T-helper 17 cell (primary cell): Measurements from ENCODE around the gene GLIS1. TPM values are rescaled to one million over a fixed set of nuclear protein-coding genes. Genes with fewer than 3 reads are reported as not detected.
A peak's percentile ranks its signal among the peaks of the same experiment; 100 is the strongest.

Experiments used
- ATAC-seq: fragments of 150-1000 bp; cut with Tn5 transposase; 2 replicates; pipeline ENCODE4 v1.10.0; 2021; ENCODE audit warnings: mild to moderate bottlenecking, moderate library complexity
- DNase-seq, 3 donors: peaks; one replicate each; pipeline versions ENCODE4 v3.0.0 to v3.0.0-alpha.2; 2020 to 2021
- H3K9me3 ChIP-seq: one replicate; pipeline ENCODE4 v1.7.0; 2013; ENCODE audit warnings: low read length, mild to moderate bottlenecking; ENCODE audit not compliant: control insufficient read depth, poor library complexity, severe bottlenecking
- H3K27ac Mint-ChIP-seq: one replicate; pipeline ENCODE4 v1.8.0; 2022; ENCODE audit warnings: mild to moderate bottlenecking, moderate library complexity, mixed read lengths
- H3K27me3 Mint-ChIP-seq: one replicate; pipeline ENCODE4 v1.8.0; 2022; ENCODE audit warnings: mixed read lengths
- H3K36me3 Mint-ChIP-seq: one replicate; pipeline ENCODE4 v1.8.0; 2022; ENCODE audit warnings: low read depth, mixed read lengths
- H3K4me1 Mint-ChIP-seq: one replicate; pipeline ENCODE4 v1.8.0; 2022; ENCODE audit warnings: mild to moderate bottlenecking, mixed read lengths
- H3K4me3 Mint-ChIP-seq: one replicate; pipeline ENCODE4 v1.8.0; 2022; ENCODE audit warnings: mild to moderate bottlenecking, moderate library complexity, mixed read lengths
- total RNA-seq, 4 donors: library from RNA in 2 of 4; stranded (reverse) in 2 of 4; gene quantifications; one replicate each; pipeline ENCODE4 v1.2.3 and lab custom pipeline; 2022 to 2026

Gene GLIS1
- total RNA-seq, 2 donors from 2014 or later = not detected

GRCh38 chr1:53619367-53620060 is 119.5 kb downstream of the GLIS1 start:
- peaks cover 6% of the 10 kb centered on the region for H3K27me3 Mint-ChIP-seq
- no peak for ATAC-seq
- H3K36me3 Mint-ChIP-seq = no peaks in the 10 kb centered on the region
- no peak overlapping the region for H3K4me3 Mint-ChIP-seq
- no peaks in the 10 kb centered on the region for H3K4me1 Mint-ChIP-seq
- no peaks in the 10 kb centered on the region for H3K9me3 ChIP-seq
- H3K27ac Mint-ChIP-seq = no peak overlapping the region
- no peak for DNase-seq

DNA sequence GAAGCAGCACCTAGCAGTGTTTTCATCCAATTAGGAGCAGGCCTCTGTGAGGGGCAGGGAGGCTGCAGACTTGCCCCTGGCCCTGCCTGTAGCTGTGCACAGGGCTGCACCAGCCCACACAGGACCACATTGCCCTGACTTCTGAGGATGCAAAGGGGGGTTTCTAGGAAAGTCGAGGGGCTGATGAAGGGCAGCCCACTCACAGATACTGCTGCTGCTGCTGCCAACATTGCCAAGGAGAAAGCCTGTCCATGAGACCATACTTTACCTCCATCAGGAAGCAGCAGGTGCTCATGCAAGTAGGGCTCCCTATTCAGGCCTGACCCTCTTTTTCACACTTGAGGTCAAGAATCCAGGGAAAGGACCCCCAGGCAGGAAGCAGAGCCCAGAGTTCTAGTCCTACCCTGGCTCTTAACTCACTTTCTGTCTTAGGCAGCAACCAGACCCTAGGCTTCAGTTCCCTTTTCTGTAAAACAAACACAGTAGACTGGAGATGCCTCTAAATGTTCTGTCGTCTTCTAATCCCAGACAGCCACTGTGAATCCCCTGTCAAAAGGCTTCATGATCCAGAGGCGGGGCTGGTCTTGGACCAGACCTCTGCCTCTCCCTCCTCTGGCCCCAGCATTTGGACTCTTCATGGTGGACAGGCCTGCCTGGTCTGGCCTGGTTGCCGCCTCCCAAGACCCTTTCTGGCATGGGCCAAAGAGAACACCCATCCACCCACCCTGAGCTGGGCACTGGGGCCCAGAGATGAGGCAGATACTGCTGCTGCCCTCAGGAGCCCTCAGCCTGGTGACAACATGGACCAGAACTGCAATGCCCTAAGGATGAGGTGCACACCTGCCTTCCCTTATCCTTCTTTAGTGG is 120.2 kb downstream of the GLIS1 start:
- DNase-seq = no peak

DNA sequence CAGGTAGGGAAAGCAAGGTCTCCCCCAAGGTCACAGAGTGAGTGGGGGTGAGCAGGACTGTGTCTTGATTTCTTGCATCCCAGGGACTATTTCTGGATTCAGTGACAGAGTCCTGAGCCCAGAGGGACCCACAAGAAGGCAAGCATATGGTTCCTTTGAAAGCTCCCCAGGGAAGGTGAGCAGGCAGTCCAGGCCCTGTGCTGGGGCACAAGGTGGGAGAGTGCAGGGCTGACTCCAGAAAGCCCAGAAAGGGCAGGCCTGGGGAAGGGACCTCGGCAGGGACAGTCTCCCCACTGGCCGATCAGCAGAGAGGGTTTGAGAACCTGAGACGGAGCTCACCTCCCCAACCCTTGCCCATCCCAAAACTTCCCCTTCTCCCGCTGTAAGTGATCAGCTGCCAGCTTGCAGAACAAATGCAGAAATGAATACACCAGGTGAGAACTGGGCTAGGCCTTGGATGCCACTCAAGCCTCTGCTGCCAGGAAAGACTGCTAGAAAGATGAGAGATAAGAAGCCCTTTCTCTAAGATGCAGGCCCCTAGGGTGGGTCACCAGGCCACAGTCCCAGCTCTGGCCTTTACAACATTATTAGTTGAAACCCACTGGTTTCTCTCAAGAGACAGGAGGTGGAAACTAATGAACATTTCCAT is 121.0 kb downstream of the GLIS1 start:
- DNase-seq (no peak), ATAC-seq (no peak)
- Mint-ChIP-seq H3K4me3 (no peak overlapping the region), H3K36me3 (no peaks in the 10 kb centered on the region), H3K27ac (no peak overlapping the region), H3K27me3 (peaks cover 6% of the 10 kb centered on the region), H3K4me1 (no peaks in the 10 kb centered on the region)
- H3K9me3 ChIP-seq = no peaks in the 10 kb centered on the region

More for the DNA sequence above, 120.2 kb downstream of the GLIS1 start:
- Mint-ChIP-seq H3K4me3 (no peak overlapping the region), H3K4me1 (no peaks in the 10 kb centered on the region), H3K27me3 (peaks cover 6% of the 10 kb centered on the region), H3K36me3 (no peaks in the 10 kb centered on the region), H3K27ac (no peak overlapping the region)
- H3K9me3 ChIP-seq = no peaks in the 10 kb centered on the region
- ATAC-seq = no peak

DNA sequence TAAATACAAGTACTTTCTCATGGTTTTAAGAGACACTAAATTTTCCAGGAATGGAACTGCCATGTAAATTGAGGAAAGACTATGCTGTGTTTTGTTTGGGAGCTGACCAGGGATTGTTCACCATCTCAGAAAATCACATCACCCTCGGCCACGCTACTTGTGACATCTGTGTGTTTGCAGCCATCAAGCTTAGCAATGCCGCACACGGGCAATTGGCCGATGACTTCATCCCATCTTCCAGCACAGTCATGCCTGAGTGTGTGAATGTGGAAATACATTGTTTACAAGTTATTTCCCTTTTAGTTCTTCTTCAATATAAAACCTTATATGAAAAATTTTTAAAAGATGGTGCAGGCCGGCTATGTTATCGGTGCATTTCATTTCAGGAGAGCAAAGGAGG is 121.6 kb downstream of the GLIS1 start:
- no peak overlapping the region for H3K4me3 Mint-ChIP-seq
- H3K36me3 Mint-ChIP-seq = no peaks in the 10 kb centered on the region
- no peaks in the 10 kb centered on the region for H3K9me3 ChIP-seq
- DNase-seq (no peak), ATAC-seq (no peak)
- H3K27me3 Mint-ChIP-seq = peaks cover 5% of the 10 kb centered on the region
- no peaks in the 10 kb centered on the region for H3K4me1 Mint-ChIP-seq
- no peak overlapping the region for H3K27ac Mint-ChIP-seq

DNA sequence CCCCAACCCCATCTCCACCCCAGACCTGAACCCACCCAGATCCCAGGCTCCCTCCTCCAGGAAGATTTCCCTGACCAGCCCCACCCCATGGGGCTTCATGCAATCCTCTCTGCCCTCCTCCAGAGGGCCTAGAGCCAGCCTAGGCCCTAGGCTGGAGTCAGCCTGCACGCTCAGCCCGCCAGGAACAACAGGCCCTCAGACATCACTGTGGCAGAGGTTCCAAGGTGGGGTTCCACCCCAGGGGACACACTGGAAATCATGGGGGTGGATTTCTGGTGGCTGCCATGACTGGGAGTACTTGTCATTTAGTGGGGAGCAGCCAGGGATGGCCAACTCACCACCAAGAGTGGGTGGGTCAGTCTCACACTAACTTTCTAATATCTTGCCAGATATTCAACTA is 122.0 kb downstream of the GLIS1 start:
- Mint-ChIP-seq H3K27me3 (peaks cover under 1% of the 10 kb centered on the region), H3K36me3 (no peaks in the 10 kb centered on the region), H3K4me1 (no peaks in the 10 kb centered on the region), H3K27ac (no peak overlapping the region), H3K4me3 (no peak overlapping the region)
- H3K9me3 ChIP-seq = no peaks in the 10 kb centered on the region
- DNase-seq (no peak), ATAC-seq (no peak)

DNA sequence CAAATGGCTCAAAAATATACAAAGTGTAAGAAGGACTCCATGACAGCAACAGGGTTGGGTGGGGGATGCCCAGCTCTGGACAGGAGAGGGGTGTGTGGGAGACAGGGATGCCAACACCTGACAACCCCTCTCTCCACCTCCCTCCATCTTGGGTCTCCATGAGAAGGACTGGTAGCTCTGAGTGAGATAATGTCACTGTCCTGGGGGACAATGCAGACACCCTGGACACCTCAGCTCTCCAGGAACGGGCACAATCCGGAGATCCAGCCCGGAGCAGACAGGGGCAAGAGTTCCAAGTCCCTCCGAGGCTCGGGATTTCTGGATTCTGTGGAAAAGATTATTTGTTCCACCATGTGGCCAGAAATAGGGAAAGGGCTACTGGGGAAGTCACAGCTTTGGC is 122.5 kb downstream of the GLIS1 start:
- no peaks in the 10 kb centered on the region for H3K9me3 ChIP-seq
- no peak for DNase-seq
- H3K27ac Mint-ChIP-seq = no peak overlapping the region
- no peaks in the 10 kb centered on the region for H3K36me3 Mint-ChIP-seq
- H3K27me3 Mint-ChIP-seq = no peaks in the 10 kb centered on the region
- no peak for ATAC-seq
- H3K4me3 Mint-ChIP-seq = no peak overlapping the region
- H3K4me1 Mint-ChIP-seq = no peaks in the 10 kb centered on the region

GRCh38 chr1:53615101-53615500 is 123.9 kb downstream of the GLIS1 start:
- Mint-ChIP-seq H3K27me3 (no peaks in the 10 kb centered on the region), H3K4me1 (no peaks in the 10 kb centered on the region), H3K27ac (no peak overlapping the region), H3K36me3 (no peaks in the 10 kb centered on the region), H3K4me3 (no peak overlapping the region)
- no peaks in the 10 kb centered on the region for H3K9me3 ChIP-seq
- no peak for ATAC-seq
- no peak for DNase-seq

DNA sequence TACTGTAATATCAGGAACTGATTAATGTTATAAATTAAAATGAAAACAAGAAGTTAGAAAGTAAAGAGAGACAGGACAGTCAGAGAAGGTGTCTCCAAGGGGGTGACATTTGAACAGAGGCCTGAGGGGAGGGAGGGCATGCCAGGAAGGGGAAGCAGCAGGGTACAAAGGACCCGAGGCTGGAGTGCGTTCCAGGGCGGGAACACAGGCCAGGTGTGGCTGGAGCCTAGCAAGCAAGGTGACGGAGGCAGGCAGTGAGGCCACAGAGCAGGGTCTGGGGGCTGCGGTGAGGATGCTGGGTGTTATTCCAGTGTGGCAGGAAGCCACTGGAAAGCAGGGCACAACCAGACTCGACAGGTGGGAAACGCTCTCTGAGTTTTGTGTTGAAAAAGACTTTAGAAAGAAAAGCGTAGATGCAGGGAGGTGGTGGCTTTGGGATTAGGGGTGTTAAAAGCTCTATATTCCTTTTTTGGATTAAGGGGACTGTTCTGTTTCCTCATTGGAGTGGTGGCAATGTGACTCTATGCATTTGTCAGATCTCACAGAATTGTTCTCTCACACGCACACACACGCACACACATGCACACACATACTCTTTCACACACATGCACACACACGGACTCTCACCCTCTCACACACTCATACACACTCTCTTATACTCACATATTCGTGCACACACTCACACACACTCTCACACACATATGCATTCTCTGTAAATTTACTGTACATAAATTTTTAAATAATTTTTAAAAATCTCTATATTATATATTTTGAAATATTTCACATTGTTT is 124.5 kb downstream of the GLIS1 start:
- DNase-seq (no peak), ATAC-seq (no peak)
- H3K9me3 ChIP-seq = no peaks in the 10 kb centered on the region
- Mint-ChIP-seq H3K27me3 (no peaks in the 10 kb centered on the region), H3K27ac (no peak overlapping the region), H3K4me3 (peak overlapping the region; percentile 3), H3K36me3 (no peaks in the 10 kb centered on the region), H3K4me1 (no peaks in the 10 kb centered on the region)

- no peaks in the 10 kb centered on the region for H3K4me1 Mint-ChIP-seq
- no peak overlapping the region for H3K27ac Mint-ChIP-seq
- H3K36me3 Mint-ChIP-seq = no peaks in the 10 kb centered on the region
- ATAC-seq (no peak), DNase-seq (no peak)
- H3K27me3 Mint-ChIP-seq = no peaks in the 10 kb centered on the region
- no peak overlapping the region for H3K4me3 Mint-ChIP-seq
- no peaks in the 10 kb centered on the region for H3K9me3 ChIP-seq
These were observed 130.3 kb downstream of the GLIS1 start for GRCh38 chr1:53608676-53609075.

- Mint-ChIP-seq H3K4me3 (no peak overlapping the region), H3K4me1 (no peaks in the 10 kb centered on the region), H3K27ac (no peak overlapping the region), H3K36me3 (no peaks in the 10 kb centered on the region), H3K27me3 (no peaks in the 10 kb centered on the region)
- DNase-seq (no peak), ATAC-seq (no peak)
- H3K9me3 ChIP-seq = no peaks in the 10 kb centered on the region
These were observed 130.9 kb downstream of the GLIS1 start for GRCh38 chr1:53608071-53608470.

DNA sequence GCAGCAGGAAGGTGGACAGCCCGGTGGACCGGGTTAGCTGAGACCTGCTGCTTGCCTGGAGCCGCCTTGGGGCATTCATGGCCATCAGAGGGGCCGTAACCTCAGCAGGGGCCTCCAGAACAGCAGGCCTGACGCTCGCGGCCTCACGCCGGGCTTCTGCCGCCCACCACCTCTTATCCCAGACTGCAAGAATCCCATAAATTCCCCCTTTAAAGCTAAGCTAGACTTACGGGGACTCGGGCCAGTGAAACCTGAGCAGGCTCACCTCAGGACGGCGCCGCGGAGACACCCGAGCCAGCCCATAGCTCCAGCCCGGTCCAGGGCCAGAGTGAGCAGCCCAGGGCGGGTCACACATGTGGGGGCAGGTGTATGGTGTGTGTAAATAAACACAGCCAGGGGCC is 132.3 kb downstream of the GLIS1 start:
- Mint-ChIP-seq H3K4me1 (no peaks in the 10 kb centered on the region), H3K36me3 (no peaks in the 10 kb centered on the region), H3K27ac (no peak overlapping the region), H3K4me3 (no peak overlapping the region), H3K27me3 (no peaks in the 10 kb centered on the region)
- ATAC-seq (no peak), DNase-seq (no peak)
- no peaks in the 10 kb centered on the region for H3K9me3 ChIP-seq

GRCh38 chr1:53606197-53606596 is 132.8 kb downstream of the GLIS1 start:
- no peaks in the 10 kb centered on the region for H3K36me3 Mint-ChIP-seq
- no peaks in the 10 kb centered on the region for H3K27me3 Mint-ChIP-seq
- H3K9me3 ChIP-seq = no peaks in the 10 kb centered on the region
- ATAC-seq = no peak
- H3K27ac Mint-ChIP-seq = no peak overlapping the region
- no peak overlapping the region for H3K4me3 Mint-ChIP-seq
- H3K4me1 Mint-ChIP-seq = no peaks in the 10 kb centered on the region
- no peak for DNase-seq

- ATAC-seq (no peak), DNase-seq (no peak)
- no peaks in the 10 kb centered on the region for H3K9me3 ChIP-seq
- no peaks in the 10 kb centered on the region for H3K4me1 Mint-ChIP-seq
- no peaks in the 10 kb centered on the region for H3K27me3 Mint-ChIP-seq
- H3K4me3 Mint-ChIP-seq = no peak overlapping the region
- H3K36me3 Mint-ChIP-seq = no peaks in the 10 kb centered on the region
- H3K27ac Mint-ChIP-seq = no peak overlapping the region
These were observed 133.8 kb downstream of the GLIS1 start for GRCh38 chr1:53605181-53605580.
